GM23248 (cell line): ENCODE data around the gene PLEKHD1.

Source experiments
- EZH2 ChIP-seq: fragments of 200-600 bp; sonication (generic); IDR thresholded peaks from 2 replicates; pipeline ENCODE4 v1.6.1; 2018; ENCODE audit warnings: antibody characterized with exemption, mild to moderate bottlenecking; ENCODE audit not compliant: insufficient read depth, poor library complexity, severe bottlenecking
- EZH2phosphoT487 ChIP-seq: fragments of 200-600 bp; sonication (generic); IDR thresholded peaks from 2 replicates; pipeline ENCODE4 v1.6.1; 2018; ENCODE audit warnings: antibody characterized with exemption, moderate library complexity, mild to moderate bottlenecking, low read depth; ENCODE audit not compliant: insufficient read depth

DNA sequence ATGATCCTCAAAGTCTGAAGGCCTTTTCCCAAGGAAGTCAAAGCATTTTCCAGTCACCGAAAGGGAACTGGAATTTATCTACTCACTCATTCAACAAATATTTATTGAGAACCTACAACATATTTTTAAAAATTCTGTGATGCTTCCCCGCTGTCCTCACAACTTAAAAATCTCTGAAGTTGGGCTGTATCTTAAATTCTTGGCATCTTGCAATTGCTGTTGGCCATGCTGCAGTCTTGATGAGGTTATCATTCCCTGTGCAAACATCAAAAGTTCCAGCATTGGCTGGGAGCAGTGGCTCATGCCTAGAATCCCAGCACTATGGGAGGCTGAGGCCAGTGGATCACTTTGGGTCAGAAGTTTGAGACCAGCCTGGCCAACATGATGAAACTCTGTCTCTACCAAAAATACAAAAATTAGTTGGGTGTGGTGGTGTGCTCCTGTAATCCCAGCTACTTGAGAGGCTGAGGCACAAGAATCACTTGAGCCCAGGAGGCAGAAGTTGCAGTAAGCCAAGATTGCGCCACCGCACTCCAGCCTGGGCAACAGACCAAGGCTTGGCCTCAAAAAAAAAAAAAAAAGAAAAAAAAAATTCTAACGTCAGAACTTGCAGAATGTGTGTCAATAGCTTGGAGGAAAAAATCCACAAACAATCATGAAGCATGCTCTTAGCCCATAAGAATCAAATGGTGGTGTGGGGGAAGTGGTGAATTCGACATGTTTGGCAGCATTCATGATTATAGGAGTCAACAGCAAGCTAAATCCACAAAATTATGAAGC, 55.3 kb downstream of the PLEKHD1 start:
- TF ChIP-seq EZH2phosphoT487: no peak
- TF ChIP-seq EZH2: no peak
